ENCODE measurements around the gene CXCR4.

DNA sequence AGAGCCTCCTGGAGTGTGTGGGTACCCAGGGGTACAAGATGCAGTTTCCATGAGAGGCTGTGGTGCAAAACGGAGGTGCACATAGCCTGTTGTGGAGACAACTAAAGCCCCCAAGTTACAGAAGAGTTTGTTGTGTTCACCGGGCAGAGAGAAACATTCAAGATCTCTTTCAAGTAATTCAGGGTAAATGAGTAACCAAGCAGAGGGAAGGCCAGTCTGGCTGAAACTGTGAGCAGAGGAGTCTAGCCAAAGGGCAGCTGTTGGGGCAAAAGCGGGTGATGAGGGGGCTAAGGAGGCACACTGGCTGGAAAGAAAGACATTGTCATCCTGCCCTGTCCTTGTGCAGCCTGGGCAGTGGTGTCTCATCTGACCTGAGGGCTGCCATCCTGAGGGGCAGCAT is 52.0 kb downstream of the CXCR4 start:
- TF ChIP-seq POLR2A (IDR thresholded peaks at IDR 0.05): no peak
- TF ChIP-seq, protein P1, sequence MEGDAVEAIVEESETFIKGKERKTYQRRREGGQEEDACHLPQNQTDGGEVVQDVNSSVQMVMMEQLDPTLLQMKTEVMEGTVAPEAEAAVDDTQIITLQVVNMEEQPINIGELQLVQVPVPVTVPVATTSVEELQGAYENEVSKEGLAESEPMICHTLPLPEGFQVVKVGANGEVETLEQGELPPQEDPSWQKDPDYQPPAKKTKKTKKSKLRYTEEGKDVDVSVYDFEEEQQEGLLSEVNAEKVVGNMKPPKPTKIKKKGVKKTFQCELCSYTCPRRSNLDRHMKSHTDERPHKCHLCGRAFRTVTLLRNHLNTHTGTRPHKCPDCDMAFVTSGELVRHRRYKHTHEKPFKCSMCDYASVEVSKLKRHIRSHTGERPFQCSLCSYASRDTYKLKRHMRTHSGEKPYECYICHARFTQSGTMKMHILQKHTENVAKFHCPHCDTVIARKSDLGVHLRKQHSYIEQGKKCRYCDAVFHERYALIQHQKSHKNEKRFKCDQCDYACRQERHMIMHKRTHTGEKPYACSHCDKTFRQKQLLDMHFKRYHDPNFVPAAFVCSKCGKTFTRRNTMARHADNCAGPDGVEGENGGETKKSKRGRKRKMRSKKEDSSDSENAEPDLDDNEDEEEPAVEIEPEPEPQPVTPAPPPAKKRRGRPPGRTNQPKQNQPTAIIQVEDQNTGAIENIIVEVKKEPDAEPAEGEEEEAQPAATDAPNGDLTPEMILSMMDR (IDR thresholded peaks at IDR 0.05): no peak
